MM.1S (cell line): ENCODE data around the gene GNG3.

ENCODE experiments used
- CTCF ChIP-seq: fragments of 300-600 bp; sonication (generic); IDR thresholded peaks from 2 replicates; pipeline ENCODE4 v1.5.1; 2016; ENCODE audit warnings: antibody characterized with exemption, low read length, mixed read lengths
- EZH2 ChIP-seq: fragments of 300-600 bp; sonication (generic); optimal IDR thresholded peaks from 2 replicates; pipeline ENCODE3; 2017; ENCODE audit warnings: low read depth, mild to moderate bottlenecking, antibody characterized with exemption, low read length, mixed read lengths
- EZH2phosphoT487 ChIP-seq: fragments of 300-600 bp; sonication (generic); IDR thresholded peaks from 2 replicates; pipeline ENCODE4 v1.6.1; 2018; ENCODE audit warnings: antibody characterized with exemption, low read length

- TF ChIP-seq CTCF: no peak
- no peak for TF ChIP-seq EZH2phosphoT487
- TF ChIP-seq EZH2: no peak
Measured at GRCh38 chr11:62709247-62710000, 1.9 kb downstream of the GNG3 start.
